Left lung (tissue), 10 donors: ENCODE measurements around the gene SRP68. TPM values are rescaled to one million over a fixed set of nuclear protein-coding genes. Genes with fewer than 3 reads are reported as not detected.

Experiments used
- ATAC-seq: fragments of 200-7000 bp; cut with Tn5 transposase; one replicate; pipeline ENCODE4 v1.9.1; 2020; ENCODE audit warnings: moderate library complexity
- DNase-seq, 4 donors: peaks; one replicate each; pipeline ENCODE4 v3.0.0-alpha.2; 2013 to 2020
- H3K27ac ChIP-seq, 2 donors: fragments of 200-600 bp; sonication (generic) in 1 of 2; one replicate each; pipeline versions ENCODE4 v1.5.0 to v1.8.0; 2020 to 2021
- H3K27me3 ChIP-seq, 2 donors: fragments of 200-600 bp; sonication (generic) in 1 of 2; one replicate each; pipeline versions ENCODE4 v1.5.0 to v1.8.0; 2020 to 2021
- H3K36me3 ChIP-seq, 2 donors: fragments of 200-600 bp; sonication (generic) in 1 of 2; one replicate each; pipeline versions ENCODE4 v1.5.0 to v1.8.0; 2020 to 2021
- H3K4me1 ChIP-seq, 2 donors: fragments of 200-600 bp; one replicate each; pipeline ENCODE4 v1.8.0; 2021
- H3K4me3 ChIP-seq, 2 donors: fragments of 200-600 bp; sonication (generic) in 1 of 2; one replicate each; pipeline versions ENCODE4 v1.5.0 to v1.8.0; 2020 to 2021; ENCODE audit warnings: mild to moderate bottlenecking in 1 of 2
- H3K9me3 ChIP-seq, 2 donors: fragments of 200-600 bp; sonication (generic) in 1 of 2; one replicate each; pipeline versions ENCODE4 v1.5.0 to v1.8.0; 2020 to 2021
- CTCF ChIP-seq, 2 donors: fragments of 200-600 bp; sonication (generic) in 1 of 2; IDR thresholded peaks; one replicate each; pipeline versions ENCODE4 v1.5.0 to v1.8.0; 2021; ENCODE audit warnings: antibody characterized with exemption in 2 of 2
- intact Hi-C, 2 donors: fragments of 100-400 bp; cut with DNase I; formaldehyde crosslinking; loops; one replicate each; pipeline versions ENCODE4 v1.11.2 to v1.14.2; 2022
- polyA plus RNA-seq, 6 donors: library from polyadenylated mRNA; unstranded; fragments of 120-200 nt; gene quantifications; one replicate each; pipeline ENCODE4 v1.2.1, GENCODE V29; 2013; ENCODE audit not compliant: insufficient read length in 6 of 6
- total RNA-seq, 2 donors: library from RNA; stranded (reverse); fragmentation: NEBNext Ultra II Directional; extraction: Animal tissue kit (Norgen Biotek cat#: 25700); gene quantifications; one replicate each; pipeline ENCODE4 v1.2.1, GENCODE V29; 2021
- donor health status: DM: no; HTN: yes; CAD: no.
- donor health status: DM: no; HTN: no; CAD: no.

SRP68 gene
- total and polyA plus RNA-seq, 8 donors, result 61.0 to 104 (median 97.8) TPM

- Histone ChIP-seq H3K27me3 (no peaks in the 10 kb centered on the region), H3K4me1 (peaks cover 8 to 29% of the 10 kb centered on the region in 2 donors), H3K27ac (no peak overlapping the region), H3K4me3 (no peak overlapping the region), H3K9me3 (no peaks in the 10 kb centered on the region), H3K36me3 (peaks cover 0 to 22% of the 10 kb centered on the region in 2 donors)
- DNase-seq (no peak), ATAC-seq (no peak)
- TF ChIP-seq CTCF (IDR thresholded peaks at IDR 0.05), result no peak
- intact Hi-C loops, result no loop called here
These were observed 32.5 kb upstream of the SRP68 start for GRCh38 chr17:76104896-76105231.

- peak in 1 of 4 donors; percentile 77 for DNase-seq
- Histone ChIP-seq H3K27me3 (no peaks in the 10 kb centered on the region), H3K27ac (peak overlapping the region; percentile 78 to 87), H3K9me3 (no peaks in the 10 kb centered on the region), H3K4me1 (peaks cover 8 to 29% of the 10 kb centered on the region in 2 donors), H3K4me3 (peak overlapping the region; percentile 81 to 85), H3K36me3 (peaks cover 0 to 27% of the 10 kb centered on the region in 2 donors)
- TF ChIP-seq CTCF (IDR thresholded peaks at IDR 0.05), result no peak
- intact Hi-C loops, result no loop called here
- no peak for ATAC-seq
These were observed 32.0 kb upstream of the SRP68 start for GRCh38 chr17:76104140-76104895.

GRCh38 chr17:76103274-76104139 lies 31.2 kb upstream of the SRP68 start, which contains the start of gene EXOC7:
Gene EXOC7 (minus strand): TSS chr17:76103787. CDS start chr17:76103692, 95 bp downstream.
- peak within 1 kb of the TSS; percentile 81 to 85 for H3K4me3 ChIP-seq
- H3K36me3 ChIP-seq, result peaks cover 0 to 33% of the 10 kb centered on the region in 2 donors
- ATAC-seq (peak; percentile 98), DNase-seq (peak; percentile 93 to 99 (median 95))
- H3K27ac ChIP-seq, result peak within 1 kb of the TSS; percentile 78 to 87
- intact Hi-C loops, result no loop called here
- H3K27me3 ChIP-seq, result no peaks in the 10 kb centered on the region
- H3K4me1 ChIP-seq, result peaks cover 8 to 29% of the 10 kb centered on the region in 2 donors
- TF ChIP-seq CTCF (IDR thresholded peaks at IDR 0.05), result no peak
- H3K9me3 ChIP-seq, result no peaks in the 10 kb centered on the region

GRCh38 chr17:76102944-76103273 lies 30.6 kb upstream of the SRP68 start:
- Histone ChIP-seq H3K4me1 (peaks cover 8 to 29% of the 10 kb centered on the region in 2 donors), H3K9me3 (no peaks in the 10 kb centered on the region), H3K36me3 (peaks cover 0 to 39% of the 10 kb centered on the region in 2 donors), H3K27ac (peak overlapping the region in 1 of 2 donors; percentile 87), H3K4me3 (peak overlapping the region; percentile 81 to 85), H3K27me3 (no peaks in the 10 kb centered on the region)
- DNase-seq (no peak), ATAC-seq (peak; percentile 23)
- intact Hi-C loops, result no loop called here
- TF ChIP-seq CTCF (IDR thresholded peaks at IDR 0.05), result no peak
